Measurements from ENCODE around the gene DLK2. TPM values are rescaled to one million over a fixed set of nuclear protein-coding genes. Genes with fewer than 3 reads are reported as not detected.

The DLK2 gene
- total RNA-seq, 1 experiment from 2014 or later: 3.6 TPM

DNA sequence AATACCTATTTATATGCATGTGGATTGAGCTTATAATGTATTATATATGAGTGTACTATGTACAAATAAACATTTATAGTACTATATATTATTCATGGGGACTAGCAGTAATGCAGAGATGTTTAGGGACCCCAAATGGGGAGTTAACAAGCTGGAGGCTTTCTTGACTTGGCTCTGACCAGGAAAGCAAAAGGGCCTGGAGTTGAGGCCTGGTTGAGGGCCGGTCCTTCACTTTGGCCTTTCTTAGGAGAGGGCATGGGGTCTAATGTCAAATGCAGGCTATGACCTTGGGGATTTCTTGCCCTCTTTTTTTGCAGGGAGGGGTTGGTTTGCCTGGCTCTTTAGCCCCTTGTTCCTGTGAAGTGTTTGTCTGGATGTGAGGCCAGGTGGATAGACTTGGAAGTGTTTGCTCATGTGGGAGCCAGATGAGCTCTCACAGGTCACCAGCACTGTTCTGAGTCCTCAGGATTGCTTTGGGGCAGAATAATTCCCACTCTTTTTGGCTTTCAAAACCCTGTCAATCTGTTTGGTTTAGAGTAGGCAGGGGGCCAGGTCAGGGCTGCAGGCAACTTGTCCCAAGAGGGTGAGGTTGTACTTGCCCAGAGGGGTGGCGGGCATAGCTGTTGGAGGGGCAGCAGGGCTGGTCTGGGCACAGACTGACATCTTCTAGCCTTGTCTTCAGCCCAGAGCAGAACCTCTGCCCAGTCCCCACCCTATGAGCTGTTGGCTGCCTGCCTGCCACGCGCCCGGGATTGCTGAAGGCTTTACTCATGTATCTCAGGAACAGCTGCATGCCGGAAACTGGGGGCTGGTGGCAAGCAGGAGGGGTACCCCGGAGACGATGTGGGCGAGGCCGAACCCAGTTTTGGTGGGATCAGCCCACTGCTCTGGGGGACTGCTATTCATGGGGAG, 36.7 kb upstream of the DLK2 start:
- H3K79me2 ChIP-seq (ENCODE audit: low read depth): peaks cover 4% of the 10 kb centered on the region; the same call in 1 of the 2 replicates

DNA sequence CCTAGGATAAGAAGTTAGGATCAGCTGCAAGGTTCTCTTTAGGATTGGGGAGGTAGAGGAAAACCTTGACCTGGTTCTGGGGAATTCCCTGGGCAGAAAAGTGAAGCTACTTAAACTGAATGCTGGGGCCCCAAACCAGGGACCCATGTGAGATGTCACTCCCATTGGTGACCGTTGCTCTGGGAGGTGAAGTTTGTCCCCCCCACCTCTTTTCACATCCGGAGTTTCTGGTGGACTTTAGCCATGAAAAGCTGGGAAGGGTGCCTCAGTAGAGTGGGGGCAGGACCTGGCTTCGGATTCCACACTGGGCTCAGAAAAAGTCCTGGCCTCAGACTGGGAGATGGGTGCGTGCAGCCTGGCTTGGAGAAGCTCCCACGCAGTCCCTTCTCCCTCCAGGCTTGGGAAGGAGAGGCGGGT, 35.2 kb upstream of the DLK2 start:
- Histone ChIP-seq H3K4me1 (replicated peaks; ENCODE audit: insufficient read depth) (peaks cover 13% of the 10 kb centered on the region), H3K4me2 (no peak overlapping the region), H2AFZ (no peak overlapping the region), H3K36me3 (ENCODE audit: low read depth) (no peaks in the 10 kb centered on the region; the same call in 1 of the 2 replicates), H3K27ac (no peak overlapping the region), H3K4me3 (no peak overlapping the region), H3F3A (ENCODE audit: insufficient read depth, low read depth) (peaks cover 9% of the 10 kb centered on the region; the same call in 1 of the 2 replicates), H3K9me2 (ENCODE audit: insufficient read depth) (no peaks in the 10 kb centered on the region), H3K9me3 (ENCODE audit: insufficient read depth, low read depth) (no peaks in the 10 kb centered on the region), H3K27me3 (ENCODE audit: insufficient read depth, low read depth) (no peaks in the 10 kb centered on the region), H3K79me2 (ENCODE audit: low read depth) (peaks cover 4% of the 10 kb centered on the region; the same call in 1 of the 2 replicates), H4K20me1 (ENCODE audit: insufficient read depth) (0 out of 2 replicates have a peak, but pooled peaks cover 9% of the 10 kb centered on the region)
- ChIA-PET CTCF (no interaction called here), POLR2A (ENCODE audit: unreplicated experiment) (no interaction called here)
- BruUV-seq (replicated peaks): no TSS peak
- DNase-seq: no peak
- TF ChIP-seq, protein P1, sequence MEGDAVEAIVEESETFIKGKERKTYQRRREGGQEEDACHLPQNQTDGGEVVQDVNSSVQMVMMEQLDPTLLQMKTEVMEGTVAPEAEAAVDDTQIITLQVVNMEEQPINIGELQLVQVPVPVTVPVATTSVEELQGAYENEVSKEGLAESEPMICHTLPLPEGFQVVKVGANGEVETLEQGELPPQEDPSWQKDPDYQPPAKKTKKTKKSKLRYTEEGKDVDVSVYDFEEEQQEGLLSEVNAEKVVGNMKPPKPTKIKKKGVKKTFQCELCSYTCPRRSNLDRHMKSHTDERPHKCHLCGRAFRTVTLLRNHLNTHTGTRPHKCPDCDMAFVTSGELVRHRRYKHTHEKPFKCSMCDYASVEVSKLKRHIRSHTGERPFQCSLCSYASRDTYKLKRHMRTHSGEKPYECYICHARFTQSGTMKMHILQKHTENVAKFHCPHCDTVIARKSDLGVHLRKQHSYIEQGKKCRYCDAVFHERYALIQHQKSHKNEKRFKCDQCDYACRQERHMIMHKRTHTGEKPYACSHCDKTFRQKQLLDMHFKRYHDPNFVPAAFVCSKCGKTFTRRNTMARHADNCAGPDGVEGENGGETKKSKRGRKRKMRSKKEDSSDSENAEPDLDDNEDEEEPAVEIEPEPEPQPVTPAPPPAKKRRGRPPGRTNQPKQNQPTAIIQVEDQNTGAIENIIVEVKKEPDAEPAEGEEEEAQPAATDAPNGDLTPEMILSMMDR (conservative IDR thresholded peaks at IDR 0.05): no peak
- no peak for TF ChIP-seq EZH2 (IDR thresholded peaks at IDR 0.05; ENCODE audit: low read depth)
- intact Hi-C loops (cut with micrococcal nuclease; ENCODE audit: unreplicated experiment): loop anchor here (10.0 kb wide), 2 partner anchors 56 to 316 kb away; partner anchors contain the start of gene SRF

More for the DNA sequence above, 36.7 kb upstream of the DLK2 start:
- BruUV-seq (replicated peaks): no TSS peak
- intact Hi-C loops (cut with micrococcal nuclease; ENCODE audit: unreplicated experiment): loop anchor here (10.0 kb wide), 2 partner anchors 57 to 317 kb away; partner anchors contain the start of gene SRF
- H3K27me3 ChIP-seq (ENCODE audit: insufficient read depth, low read depth): no peaks in the 10 kb centered on the region
- no peaks in the 10 kb centered on the region for H3K9me2 ChIP-seq (ENCODE audit: insufficient read depth)
- no peak overlapping the region for H2AFZ ChIP-seq
- no peak overlapping the region for H3K4me2 ChIP-seq
- no peaks in the 10 kb centered on the region; the same call in 1 of the 2 replicates for H3K36me3 ChIP-seq (ENCODE audit: low read depth)
- peaks cover 19% of the 10 kb centered on the region; the same call in 1 of the 2 replicates for H3F3A ChIP-seq (ENCODE audit: insufficient read depth, low read depth)
- 0 out of 2 replicates have a peak overlapping the region, but pooled peaks have one; percentile 19 for H3K27ac ChIP-seq
- CTCF ChIA-PET: interaction anchor here (0.6 kb wide), 1 partner anchor 35 kb away, joined by 7 read pairs; no protein-coding TSS in a partner anchor
- DNase-seq: peak in 1 of 2 experiments; percentile 70
- POLR2A ChIA-PET (ENCODE audit: unreplicated experiment): interaction anchor here (0.5 to 0.6 kb wide), 4 partner anchors 11 to 613 kb away, joined by 3 to 7 read pairs (median 4); partner anchors contain the start of genes ABCC10 and RPL7L1
- H3K4me3 ChIP-seq: no peak overlapping the region
- H4K20me1 ChIP-seq (ENCODE audit: insufficient read depth): 0 out of 2 replicates have a peak, but pooled peaks cover 14% of the 10 kb centered on the region
- no peak for TF ChIP-seq EZH2 (IDR thresholded peaks at IDR 0.05; ENCODE audit: low read depth)
- TF ChIP-seq, protein P1 (conservative IDR thresholded peaks at IDR 0.05): no peak
- H3K4me1 ChIP-seq (replicated peaks; ENCODE audit: insufficient read depth): peaks cover 28% of the 10 kb centered on the region
- H3K9me3 ChIP-seq (ENCODE audit: insufficient read depth, low read depth): no peaks in the 10 kb centered on the region

DNA sequence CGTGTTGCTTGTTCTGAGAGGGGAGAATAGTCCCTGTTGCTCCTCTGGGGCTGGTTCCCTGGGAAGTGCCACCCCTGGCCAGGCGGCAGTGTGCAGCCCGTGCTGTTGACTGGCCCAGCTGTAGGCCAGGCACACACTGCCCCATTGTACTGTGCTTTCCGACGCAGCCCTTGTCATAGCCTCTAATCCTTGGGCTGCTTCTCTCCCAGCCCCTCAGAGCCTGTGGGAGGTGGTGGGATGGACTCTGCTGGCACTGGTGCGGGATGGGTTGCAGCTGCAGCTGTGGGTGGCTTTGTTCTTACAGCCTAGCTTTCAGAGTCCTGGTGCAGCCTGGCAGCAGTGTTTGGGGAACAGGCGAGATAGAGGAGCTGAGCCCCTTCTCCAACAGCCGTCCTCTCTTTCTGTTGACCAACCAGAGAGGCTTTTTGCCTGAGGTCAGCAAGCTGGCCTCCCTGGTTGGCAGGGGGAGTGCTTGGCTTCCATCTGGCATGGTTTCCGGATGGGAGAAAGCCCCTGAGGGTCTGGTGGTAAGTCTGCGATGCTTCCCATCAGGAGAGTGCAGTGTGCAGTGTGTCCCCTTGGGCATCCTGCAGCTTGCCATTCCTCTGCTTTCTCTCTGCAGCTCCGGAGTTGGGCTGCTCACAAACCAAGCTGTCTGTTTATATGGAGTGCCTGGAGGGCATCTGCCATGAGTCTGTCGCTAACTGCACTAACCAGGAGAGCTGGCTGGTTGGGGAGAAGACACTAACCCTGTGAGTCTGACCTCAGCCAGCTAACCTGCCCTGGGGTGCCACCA, 34.1 kb upstream of the DLK2 start:
- Histone ChIP-seq H3K4me3 (no peak overlapping the region), H3K9me3 (ENCODE audit: insufficient read depth, low read depth) (no peaks in the 10 kb centered on the region), H4K20me1 (ENCODE audit: insufficient read depth) (0 out of 2 replicates have a peak, but pooled peaks cover 8% of the 10 kb centered on the region), H3K4me1 (replicated peaks; ENCODE audit: insufficient read depth) (0 out of 2 replicates have a peak, but pooled peaks cover 3% of the 10 kb centered on the region), H3K4me2 (no peak overlapping the region), H3K27me3 (ENCODE audit: insufficient read depth, low read depth) (no peaks in the 10 kb centered on the region), H3K79me2 (ENCODE audit: low read depth) (peaks cover 11% of the 10 kb centered on the region; the same call in 1 of the 2 replicates), H3F3A (ENCODE audit: insufficient read depth, low read depth) (no peaks in the 10 kb centered on the region), H3K27ac (no peak overlapping the region), H3K9me2 (ENCODE audit: insufficient read depth) (no peaks in the 10 kb centered on the region), H3K36me3 (ENCODE audit: low read depth) (no peaks in the 10 kb centered on the region; the same call in 1 of the 2 replicates), H2AFZ (no peak overlapping the region)
- intact Hi-C loops (cut with micrococcal nuclease; ENCODE audit: unreplicated experiment): loop anchor here (10.0 kb wide), 2 partner anchors 55 to 315 kb away; partner anchors contain the start of gene SRF
- ChIA-PET CTCF (no interaction called here), POLR2A (ENCODE audit: unreplicated experiment) (no interaction called here)
- DNase-seq: no peak
- no TSS peak for BruUV-seq (replicated peaks)
- no peak for TF ChIP-seq EZH2 (IDR thresholded peaks at IDR 0.05; ENCODE audit: low read depth)
- TF ChIP-seq, protein P1 (conservative IDR thresholded peaks at IDR 0.05): no peak

Measured in PC-9 (cell line).